ENCODE results near the gene CCL17. TPM values are rescaled to one million over a fixed set of nuclear protein-coding genes. Genes with fewer than 3 reads are reported as not detected.

Gene CCL17
- total RNA-seq, 1 donor = not detected

GRCh38 chr16:57384248-57385070 is 20.1 kb upstream of the CCL17 start:
- Histone ChIP-seq H3K4me2 (ENCODE audit: insufficient read depth, low read length) (no peak overlapping the region), H3K27me3 (ENCODE audit: insufficient read depth, low read length) (peaks cover 6% of the 10 kb centered on the region), H4K20me1 (ENCODE audit: insufficient read depth, low read length) (no peaks in the 10 kb centered on the region), H3K79me2 (ENCODE audit: insufficient read depth, low read length) (no peaks in the 10 kb centered on the region), H2AFZ (ENCODE audit: low read length) (no peak overlapping the region), H3K27ac (ENCODE audit: low read depth, low read length) (no peak overlapping the region), H3K4me1 (ENCODE audit: insufficient read depth, low read length) (no peaks in the 10 kb centered on the region), H3K4me3 (ENCODE audit: insufficient read depth, low read length) (no peak overlapping the region), H3K9me3 (ENCODE audit: low read depth, low read length) (no peaks in the 10 kb centered on the region), H3K36me3 (ENCODE audit: insufficient read depth, low read length) (no peaks in the 10 kb centered on the region)
- TF ChIP-seq CTCF (IDR thresholded peaks at IDR 0.05; ENCODE audit: extremely low read depth, low read depth, low read length) = no peak
- no peak for DNase-seq (ENCODE audit: insufficient read length, low spot score, missing footprints)

- Histone ChIP-seq H3K79me2 (ENCODE audit: insufficient read depth, low read length) (no peaks in the 10 kb centered on the region), H3K4me3 (ENCODE audit: insufficient read depth, low read length) (no peak overlapping the region), H4K20me1 (ENCODE audit: insufficient read depth, low read length) (no peaks in the 10 kb centered on the region), H2AFZ (ENCODE audit: low read length) (no peak overlapping the region), H3K4me1 (ENCODE audit: insufficient read depth, low read length) (no peaks in the 10 kb centered on the region), H3K27ac (ENCODE audit: low read depth, low read length) (no peak overlapping the region), H3K9me3 (ENCODE audit: low read depth, low read length) (no peaks in the 10 kb centered on the region), H3K27me3 (ENCODE audit: insufficient read depth, low read length) (peaks cover 6% of the 10 kb centered on the region), H3K4me2 (ENCODE audit: insufficient read depth, low read length) (no peak overlapping the region), H3K36me3 (ENCODE audit: insufficient read depth, low read length) (no peaks in the 10 kb centered on the region)
- no peak for TF ChIP-seq CTCF (IDR thresholded peaks at IDR 0.05; ENCODE audit: extremely low read depth, low read depth, low read length)
- DNase-seq (ENCODE audit: insufficient read length, low spot score, missing footprints) = no peak
Observed at GRCh38 chr16:57385083-57385482, 19.5 kb upstream of the CCL17 start.

- Histone ChIP-seq H3K79me2 (ENCODE audit: insufficient read depth, low read length) (no peaks in the 10 kb centered on the region), H3K4me3 (ENCODE audit: insufficient read depth, low read length) (no peak overlapping the region), H3K36me3 (ENCODE audit: insufficient read depth, low read length) (no peaks in the 10 kb centered on the region), H3K27me3 (ENCODE audit: insufficient read depth, low read length) (peaks cover 10% of the 10 kb centered on the region), H4K20me1 (ENCODE audit: insufficient read depth, low read length) (no peaks in the 10 kb centered on the region), H3K9me3 (ENCODE audit: low read depth, low read length) (no peaks in the 10 kb centered on the region), H3K4me2 (ENCODE audit: insufficient read depth, low read length) (no peak overlapping the region), H2AFZ (ENCODE audit: low read length) (no peak overlapping the region), H3K4me1 (ENCODE audit: insufficient read depth, low read length) (no peaks in the 10 kb centered on the region), H3K27ac (ENCODE audit: low read depth, low read length) (no peak overlapping the region)
- no peak for TF ChIP-seq CTCF (IDR thresholded peaks at IDR 0.05; ENCODE audit: extremely low read depth, low read depth, low read length)
- DNase-seq (ENCODE audit: insufficient read length, low spot score, missing footprints) = peak; percentile 91
Observed at GRCh38 chr16:57386381-57386951, 18.1 kb upstream of the CCL17 start.

GRCh38 chr16:57387598-57388354 is 16.8 kb upstream of the CCL17 start:
- no peak for TF ChIP-seq CTCF (IDR thresholded peaks at IDR 0.05; ENCODE audit: extremely low read depth, low read depth, low read length)
- Histone ChIP-seq H2AFZ (ENCODE audit: low read length) (no peak overlapping the region), H3K27me3 (ENCODE audit: insufficient read depth, low read length) (peaks cover 12% of the 10 kb centered on the region), H3K27ac (ENCODE audit: low read depth, low read length) (no peak overlapping the region), H3K9me3 (ENCODE audit: low read depth, low read length) (no peaks in the 10 kb centered on the region), H3K36me3 (ENCODE audit: insufficient read depth, low read length) (no peaks in the 10 kb centered on the region), H3K79me2 (ENCODE audit: insufficient read depth, low read length) (no peaks in the 10 kb centered on the region), H3K4me3 (ENCODE audit: insufficient read depth, low read length) (no peak overlapping the region), H3K4me1 (ENCODE audit: insufficient read depth, low read length) (no peaks in the 10 kb centered on the region), H3K4me2 (ENCODE audit: insufficient read depth, low read length) (no peak overlapping the region), H4K20me1 (ENCODE audit: insufficient read depth, low read length) (no peaks in the 10 kb centered on the region)
- no peak for DNase-seq (ENCODE audit: insufficient read length, low spot score, missing footprints)
